Measurements from ENCODE around the gene CNGB1. TPM values are rescaled to one million over a fixed set of nuclear protein-coding genes. Genes with fewer than 3 reads are reported as not detected.

The CNGB1 gene
- total and polyA plus RNA-seq, 2 of the 13 experiments (the other 11 are each of a cell fraction or from before 2014, with no cell fraction given): 0.02 to 0.15 TPM

- TF ChIP-seq ARHGAP35 (CRISPR knock-in tag; IDR thresholded peaks at IDR 0.05; ENCODE audit: borderline replicate concordance) (no peak), CHD2 (IDR thresholded peaks at IDR 0.05; ENCODE audit: low read depth, low read length) (no peak), REPIN1 (CRISPR knock-in tag; IDR thresholded peaks at IDR 0.05; ENCODE audit: borderline replicate concordance, low read depth) (no peak), TIGD3 (CRISPR knock-in tag; IDR thresholded peaks at IDR 0.05; ENCODE audit: borderline replicate concordance) (no peak), ZNF10 (CRISPR knock-in tag; IDR thresholded peaks at IDR 0.05; ENCODE audit: borderline replicate concordance, low read depth) (no peak)
Measured at GRCh38 chr16:57970970-57971369, at the start of gene CNGB1 (continued).

- Histone ChIP-seq H3K9me3 (ENCODE audit: low read length) (no peaks in the 10 kb centered on the region), H3K4me2 (ENCODE audit: low read depth, low read length) (no peak overlapping the region), H3K36me3 (replicated peaks in 1 of 2; ENCODE audit: control insufficient read depth in 1 of 2, insufficient read depth in 2 of 2, low read length in 2 of 2) (peaks cover 4 to 11% of the 10 kb centered on the region in 2 experiments), H2AFZ (ENCODE audit: low read length) (no peak overlapping the region), H3K27me3 (ENCODE audit: control insufficient read depth in 1 of 2, insufficient read depth in 2 of 2, low read length in 2 of 2) (no peaks in the 10 kb centered on the region), H3K4me3 (replicated peaks in 1 of 3; ENCODE audit: insufficient read depth in 1 of 3, low read depth in 2 of 3, low read length in 3 of 3) (no peak overlapping the region), H3K79me2 (ENCODE audit: insufficient read depth, low read length) (no peaks in the 10 kb centered on the region), H3K4me1 (ENCODE audit: insufficient read depth, low read length) (peaks cover 36% of the 10 kb centered on the region), H3K9ac (ENCODE audit: insufficient read depth, low read depth, low read length) (no peak overlapping the region), H4K20me1 (ENCODE audit: insufficient read depth, low read length) (no peaks in the 10 kb centered on the region), H3K27ac (ENCODE audit: extremely low read length, insufficient read depth, low read length) (no peak overlapping the region)
- 72% methylated on average over 5 of the region's 8 CpGs for WGBS (ENCODE audit: low lambda C conversion rate)
- ATAC-seq (no peak), DNase-seq (ENCODE audit: low spot score) (no peak), FAIRE-seq (no peak)
- intact Hi-C loops (cut with micrococcal nuclease; ENCODE audit: unreplicated experiment) (loop anchor here (1.0 to 10.0 kb wide), 4 partner anchors 102 to 467 kb away; partner anchors contain the start of gene CSNK2A2), in situ Hi-C loops (cut with HindIII; ENCODE audit: extremely low pct_ligation_motif_present, low pct_unique_long_range_greater_than_20kb) (loop anchor here (5.0 kb wide), 1 partner anchor 107 kb away; the partner anchor contains the start of gene CFAP20)
- POLR2A ChIA-PET: no interaction called here
- CTCF ChIA-PET (ENCODE audit: low intra/inter-chr PET ratio, low total read pairs): interaction anchor here (0.7 to 3.2 kb wide), 4 partner anchors 12 to 107 kb away, joined by 4 to 40 read pairs (median 6); no protein-coding TSS in a partner anchor
- BruUV-seq (replicated peaks): no TSS peak
- TF ChIP-seq SNAPC5 (CRISPR knock-in tag; IDR thresholded peaks at IDR 0.05; ENCODE audit: borderline replicate concordance): no peak
- no peak for TF ChIP-seq SP2 (CRISPR knock-in tag; IDR thresholded peaks at IDR 0.05)
- TF ChIP-seq ZNF282 (IDR thresholded peaks at IDR 0.05; ENCODE audit: partially characterized antibody): no peak
- no peak for TF ChIP-seq ZNF275 (CRISPR knock-in tag; IDR thresholded peaks at IDR 0.05; ENCODE audit: borderline replicate concordance)
- TF ChIP-seq TBX3 (IDR thresholded peaks at IDR 0.05; ENCODE audit: borderline replicate concordance): no peak
- no peak for TF ChIP-seq ZNF3 (CRISPR knock-in tag; IDR thresholded peaks at IDR 0.05)
- TF ChIP-seq ZNF547 (CRISPR knock-in tag; IDR thresholded peaks at IDR 0.05): no peak
- no peak for TF ChIP-seq NR1H2 (CRISPR knock-in tag; IDR thresholded peaks at IDR 0.05; ENCODE audit: borderline replicate concordance, low read depth)
- TF ChIP-seq TEF (CRISPR knock-in tag; IDR thresholded peaks at IDR 0.05): no peak
- TF ChIP-seq ZMAT3 (CRISPR knock-in tag; conservative IDR thresholded peaks at IDR 0.05): no peak
- TF ChIP-seq NRL (CRISPR knock-in tag; IDR thresholded peaks at IDR 0.05; ENCODE audit: borderline replicate concordance): no peak
- TF ChIP-seq ZNF619 (CRISPR knock-in tag; IDR thresholded peaks at IDR 0.05): no peak
- no peak for TF ChIP-seq ETV6 (CRISPR knock-in tag; conservative IDR thresholded peaks at IDR 0.05)
- no peak for TF ChIP-seq IRF1 (CRISPR knock-in tag; IDR thresholded peaks at IDR 0.05; ENCODE audit: low read depth)
Measured at GRCh38 chr16:58019866-58020538, 49.1 kb upstream of the CNGB1 start.

Data from HepG2 (cell line).